NCI-H748 (cell line): Measurements from ENCODE around the gene LOXL4.

Source experiments
- DNase-seq: peaks from one replicate; lab custom pipeline; 2025; ENCODE audit not compliant: unreplicated experiment; lab: John Stamatoyannopoulos, UW

Gene LOXL4

GRCh38 chr10:98201760-98202159 lies 66.2 kb downstream of the LOXL4 start:
- DNase-seq, result no peak
